ENCODE data around the gene CACNA1G.

DNA sequence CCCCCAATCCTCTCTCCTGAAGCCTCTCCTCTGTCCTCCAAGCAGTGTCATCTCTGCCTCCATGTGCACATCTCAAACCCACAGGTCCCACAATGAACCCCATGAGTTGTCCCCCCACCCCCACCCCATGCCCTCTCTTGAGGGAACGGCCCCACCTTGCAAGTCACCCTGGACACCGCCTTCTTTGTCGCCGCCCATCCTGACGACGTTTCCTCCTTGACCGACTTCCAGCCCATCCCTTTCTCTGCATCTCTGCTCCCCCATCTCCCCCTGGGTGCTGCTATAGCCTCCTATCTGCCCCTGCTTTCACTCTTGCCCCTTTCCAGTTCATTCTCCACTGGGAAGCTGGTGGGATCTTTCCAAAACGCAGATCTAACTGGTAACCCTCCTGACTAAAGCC, 15.2 kb upstream of the CACNA1G start:
- TF ChIP-seq, protein P1, sequence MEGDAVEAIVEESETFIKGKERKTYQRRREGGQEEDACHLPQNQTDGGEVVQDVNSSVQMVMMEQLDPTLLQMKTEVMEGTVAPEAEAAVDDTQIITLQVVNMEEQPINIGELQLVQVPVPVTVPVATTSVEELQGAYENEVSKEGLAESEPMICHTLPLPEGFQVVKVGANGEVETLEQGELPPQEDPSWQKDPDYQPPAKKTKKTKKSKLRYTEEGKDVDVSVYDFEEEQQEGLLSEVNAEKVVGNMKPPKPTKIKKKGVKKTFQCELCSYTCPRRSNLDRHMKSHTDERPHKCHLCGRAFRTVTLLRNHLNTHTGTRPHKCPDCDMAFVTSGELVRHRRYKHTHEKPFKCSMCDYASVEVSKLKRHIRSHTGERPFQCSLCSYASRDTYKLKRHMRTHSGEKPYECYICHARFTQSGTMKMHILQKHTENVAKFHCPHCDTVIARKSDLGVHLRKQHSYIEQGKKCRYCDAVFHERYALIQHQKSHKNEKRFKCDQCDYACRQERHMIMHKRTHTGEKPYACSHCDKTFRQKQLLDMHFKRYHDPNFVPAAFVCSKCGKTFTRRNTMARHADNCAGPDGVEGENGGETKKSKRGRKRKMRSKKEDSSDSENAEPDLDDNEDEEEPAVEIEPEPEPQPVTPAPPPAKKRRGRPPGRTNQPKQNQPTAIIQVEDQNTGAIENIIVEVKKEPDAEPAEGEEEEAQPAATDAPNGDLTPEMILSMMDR (IDR thresholded peaks at IDR 0.05), result no peak
- TF ChIP-seq EZH2phosphoT487 (IDR thresholded peaks at IDR 0.05) (no peak), EZH2 (IDR thresholded peaks at IDR 0.05) (no peak)
